ENCODE results near the gene B3GNT7. TPM values are rescaled to one million over a fixed set of nuclear protein-coding genes. Genes with fewer than 3 reads are reported as not detected.

Gene B3GNT7
- total RNA-seq, 1 donor from 2014 or later, result 80.0 TPM

DNA sequence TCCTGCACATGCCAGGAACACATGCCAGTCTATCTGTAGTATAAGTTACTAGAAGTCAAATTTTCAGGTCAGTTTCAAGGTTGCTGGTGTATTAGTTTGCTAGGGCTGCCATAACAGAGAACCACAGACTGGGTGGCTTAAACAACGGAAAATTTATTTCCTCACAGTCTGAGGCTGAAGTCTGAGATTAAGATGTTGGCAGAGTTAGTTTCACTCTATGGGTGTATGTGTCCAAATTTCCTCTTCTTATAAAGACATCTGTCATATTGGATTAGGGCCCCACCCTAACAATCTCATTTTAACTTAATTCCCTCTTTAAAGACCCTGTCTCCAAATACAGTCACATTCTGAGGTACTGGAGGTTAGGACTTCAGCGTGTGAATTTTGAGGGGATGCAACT is 26.5 kb downstream of the B3GNT7 start:
- DNase-seq, result no peak
- intact Hi-C loops (cut with DNase I), result no loop called here
- Histone ChIP-seq H3K36me3 (no peaks in the 10 kb centered on the region), H3K4me3 (no peak overlapping the region), H3K27ac (no peak overlapping the region), H3K27me3 (ENCODE audit: low read depth) (peaks cover 3% of the 10 kb centered on the region), H3K9me3 (no peaks in the 10 kb centered on the region), H3K4me1 (no peaks in the 10 kb centered on the region)
- ATAC-seq, result no peak
- TF ChIP-seq, protein P1, sequence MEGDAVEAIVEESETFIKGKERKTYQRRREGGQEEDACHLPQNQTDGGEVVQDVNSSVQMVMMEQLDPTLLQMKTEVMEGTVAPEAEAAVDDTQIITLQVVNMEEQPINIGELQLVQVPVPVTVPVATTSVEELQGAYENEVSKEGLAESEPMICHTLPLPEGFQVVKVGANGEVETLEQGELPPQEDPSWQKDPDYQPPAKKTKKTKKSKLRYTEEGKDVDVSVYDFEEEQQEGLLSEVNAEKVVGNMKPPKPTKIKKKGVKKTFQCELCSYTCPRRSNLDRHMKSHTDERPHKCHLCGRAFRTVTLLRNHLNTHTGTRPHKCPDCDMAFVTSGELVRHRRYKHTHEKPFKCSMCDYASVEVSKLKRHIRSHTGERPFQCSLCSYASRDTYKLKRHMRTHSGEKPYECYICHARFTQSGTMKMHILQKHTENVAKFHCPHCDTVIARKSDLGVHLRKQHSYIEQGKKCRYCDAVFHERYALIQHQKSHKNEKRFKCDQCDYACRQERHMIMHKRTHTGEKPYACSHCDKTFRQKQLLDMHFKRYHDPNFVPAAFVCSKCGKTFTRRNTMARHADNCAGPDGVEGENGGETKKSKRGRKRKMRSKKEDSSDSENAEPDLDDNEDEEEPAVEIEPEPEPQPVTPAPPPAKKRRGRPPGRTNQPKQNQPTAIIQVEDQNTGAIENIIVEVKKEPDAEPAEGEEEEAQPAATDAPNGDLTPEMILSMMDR (IDR thresholded peaks at IDR 0.05), result no peak

DNA sequence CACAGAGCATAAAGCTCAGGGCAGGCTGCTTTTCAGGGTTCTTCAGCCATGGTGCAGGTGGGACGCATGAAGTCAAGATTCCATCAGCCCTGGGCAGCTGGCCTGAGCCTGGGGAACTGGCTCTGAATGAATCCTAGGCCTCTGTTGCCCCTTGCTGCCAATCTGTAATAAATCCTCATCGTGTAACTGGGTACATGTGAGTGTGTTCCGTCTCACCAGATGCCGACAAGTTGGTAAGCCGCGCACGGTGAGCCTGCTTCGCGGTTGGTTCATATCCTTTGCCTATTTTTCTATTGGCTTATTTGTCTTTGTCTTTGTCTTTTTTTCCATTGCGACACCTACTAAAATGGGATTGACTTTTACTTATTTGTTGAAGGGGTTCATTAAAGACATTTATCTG is 27.7 kb downstream of the B3GNT7 start:
- Histone ChIP-seq H3K36me3 (no peaks in the 10 kb centered on the region), H3K27ac (no peak overlapping the region), H3K4me3 (no peak overlapping the region), H3K4me1 (no peaks in the 10 kb centered on the region), H3K27me3 (ENCODE audit: low read depth) (peaks cover 3% of the 10 kb centered on the region), H3K9me3 (no peaks in the 10 kb centered on the region)
- intact Hi-C loops (cut with DNase I), result no loop called here
- TF ChIP-seq, protein P1 (IDR thresholded peaks at IDR 0.05), result no peak
- peak; percentile 16 for DNase-seq
- no peak for ATAC-seq

DNA sequence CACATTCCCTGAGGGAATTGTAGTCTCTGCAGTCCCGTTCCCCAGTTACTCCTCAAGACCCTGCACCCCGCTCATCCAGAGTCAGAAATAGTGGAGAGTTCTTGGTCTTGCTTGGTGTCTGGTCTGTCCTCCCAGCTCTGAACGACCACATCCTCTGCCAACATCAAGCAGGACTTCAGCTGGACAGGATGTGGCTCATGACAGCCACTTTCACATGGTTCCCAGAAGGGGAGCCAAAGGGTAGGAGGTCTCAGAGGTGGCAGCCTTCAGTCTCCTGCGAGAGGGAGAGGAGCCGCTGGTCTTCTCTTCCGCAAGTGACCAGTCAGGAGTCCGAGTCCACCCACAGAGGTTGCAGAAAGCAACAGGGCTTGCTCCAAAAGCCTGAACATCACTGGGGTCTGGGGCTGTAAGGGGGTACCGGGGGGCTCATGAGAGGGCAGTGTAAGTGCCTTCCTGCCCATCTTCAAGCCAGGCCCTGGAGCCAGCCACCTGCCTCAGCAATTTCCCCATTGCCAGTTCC is 29.8 kb downstream of the B3GNT7 start:
- ATAC-seq (peak in 1 of 2 donors; percentile 17), DNase-seq (peak; percentile 7)
- Histone ChIP-seq H3K4me1 (no peaks in the 10 kb centered on the region), H3K27ac (no peak overlapping the region), H3K9me3 (no peaks in the 10 kb centered on the region), H3K27me3 (ENCODE audit: low read depth) (no peaks in the 10 kb centered on the region), H3K36me3 (no peaks in the 10 kb centered on the region), H3K4me3 (no peak overlapping the region)
- TF ChIP-seq, protein P1 (IDR thresholded peaks at IDR 0.05), result no peak
- intact Hi-C loops (cut with DNase I), result no loop called here

DNA sequence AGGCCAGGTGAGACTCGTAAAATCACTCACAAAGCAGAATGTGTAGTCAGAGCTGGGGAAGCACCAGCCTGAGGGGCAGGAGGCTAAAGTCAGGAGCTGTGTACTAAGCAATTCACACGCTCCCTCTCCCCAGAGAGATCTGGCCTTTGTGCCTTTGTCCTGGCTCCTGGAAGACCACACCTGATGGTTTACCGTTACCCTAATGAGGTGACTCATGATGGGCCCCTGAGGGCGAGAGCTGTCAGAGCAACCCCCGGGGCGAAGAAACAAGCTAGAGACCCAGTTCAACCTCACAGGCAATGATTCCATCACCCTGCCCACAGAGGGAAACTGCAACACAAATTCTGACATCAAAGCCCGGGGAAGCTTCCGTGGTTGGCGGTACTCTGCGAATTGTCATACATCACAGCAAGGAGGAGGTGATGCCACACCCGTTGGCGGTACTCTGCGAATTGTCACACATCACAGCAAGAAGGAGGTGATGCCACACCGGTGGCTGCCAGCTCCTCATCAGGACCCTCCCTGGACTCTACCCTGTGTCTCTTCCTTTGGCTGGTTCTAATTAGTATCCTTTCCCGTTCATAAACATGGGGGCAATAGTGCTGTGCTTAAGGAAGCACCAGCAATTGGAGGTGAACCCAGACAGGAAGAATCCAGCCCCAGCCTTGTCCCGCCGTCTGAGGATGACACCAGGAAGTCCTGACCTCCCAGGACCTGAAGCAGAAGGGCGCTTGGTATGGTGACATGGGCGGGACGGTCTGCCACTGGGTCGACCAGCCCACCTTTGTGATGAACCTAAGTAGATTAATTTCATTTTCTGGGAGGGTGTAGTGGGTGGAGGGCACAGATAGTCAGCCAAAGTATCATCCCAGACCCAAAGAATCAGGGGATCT is 30.5 kb downstream of the B3GNT7 start:
- H3K4me1 ChIP-seq, result no peaks in the 10 kb centered on the region
- peak; percentile 37 to 61 for ATAC-seq

DNA sequence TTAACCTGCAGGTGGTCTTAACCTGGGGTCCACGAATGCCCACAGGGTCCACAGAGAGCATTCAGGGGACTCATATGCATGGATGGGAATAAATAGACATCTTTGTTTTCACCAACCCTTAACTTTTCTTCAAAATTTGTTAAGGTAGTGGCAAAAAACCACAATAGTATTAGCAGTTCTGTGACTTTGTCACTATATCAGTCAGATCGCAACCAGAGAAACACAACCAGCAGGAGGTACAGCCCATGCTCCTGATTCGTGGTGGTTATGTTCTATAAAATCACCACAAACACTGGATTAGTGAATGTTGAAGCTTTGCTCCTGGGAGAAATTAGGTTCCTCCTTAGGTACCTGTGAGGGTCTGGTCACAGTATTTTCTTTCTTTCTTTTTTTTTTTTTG is 31.6 kb downstream of the B3GNT7 start:
- DNase-seq (no peak), ATAC-seq (no peak)
- H3K4me3 ChIP-seq, result no peak overlapping the region
- H3K27me3 ChIP-seq (ENCODE audit: low read depth), result no peaks in the 10 kb centered on the region
- no peaks in the 10 kb centered on the region for H3K9me3 ChIP-seq
- intact Hi-C loops (cut with DNase I), result no loop called here
- H3K4me1 ChIP-seq, result no peaks in the 10 kb centered on the region
- no peaks in the 10 kb centered on the region for H3K36me3 ChIP-seq
- no peak overlapping the region for H3K27ac ChIP-seq
- TF ChIP-seq, protein P1 (IDR thresholded peaks at IDR 0.05), result no peak

More for the DNA sequence above, 30.5 kb downstream of the B3GNT7 start:
- no peak overlapping the region for H3K27ac ChIP-seq
- no peaks in the 10 kb centered on the region for H3K9me3 ChIP-seq
- H3K4me3 ChIP-seq, result no peak overlapping the region
- intact Hi-C loops (cut with DNase I), result no loop called here
- H3K36me3 ChIP-seq, result no peaks in the 10 kb centered on the region
- DNase-seq, result no peak
- no peaks in the 10 kb centered on the region for H3K27me3 ChIP-seq (ENCODE audit: low read depth)
- TF ChIP-seq, protein P1 (IDR thresholded peaks at IDR 0.05), result no peak
